Hair follicle dermal papilla cell (primary cell): ENCODE measurements around the gene SPG7. TPM values are rescaled to one million over a fixed set of nuclear protein-coding genes. Genes with fewer than 3 reads are reported as not detected.

ENCODE experiments used
- small RNA-seq: library from RNA; depleted of rRNA; stranded (forward); fragments of <200 nt; gene quantifications from one replicate; pipeline ENCODE3, GENCODE V24; 2012
- total RNA-seq: library from RNA; depleted of rRNA; stranded (reverse); fragments of >200 nt; gene quantifications from 2 replicates; pipeline ENCODE4 v1.2.3, GENCODE V29; 2012

Gene SPG7
- total RNA-seq = 132 and 146 TPM in 2 replicates

DNA sequence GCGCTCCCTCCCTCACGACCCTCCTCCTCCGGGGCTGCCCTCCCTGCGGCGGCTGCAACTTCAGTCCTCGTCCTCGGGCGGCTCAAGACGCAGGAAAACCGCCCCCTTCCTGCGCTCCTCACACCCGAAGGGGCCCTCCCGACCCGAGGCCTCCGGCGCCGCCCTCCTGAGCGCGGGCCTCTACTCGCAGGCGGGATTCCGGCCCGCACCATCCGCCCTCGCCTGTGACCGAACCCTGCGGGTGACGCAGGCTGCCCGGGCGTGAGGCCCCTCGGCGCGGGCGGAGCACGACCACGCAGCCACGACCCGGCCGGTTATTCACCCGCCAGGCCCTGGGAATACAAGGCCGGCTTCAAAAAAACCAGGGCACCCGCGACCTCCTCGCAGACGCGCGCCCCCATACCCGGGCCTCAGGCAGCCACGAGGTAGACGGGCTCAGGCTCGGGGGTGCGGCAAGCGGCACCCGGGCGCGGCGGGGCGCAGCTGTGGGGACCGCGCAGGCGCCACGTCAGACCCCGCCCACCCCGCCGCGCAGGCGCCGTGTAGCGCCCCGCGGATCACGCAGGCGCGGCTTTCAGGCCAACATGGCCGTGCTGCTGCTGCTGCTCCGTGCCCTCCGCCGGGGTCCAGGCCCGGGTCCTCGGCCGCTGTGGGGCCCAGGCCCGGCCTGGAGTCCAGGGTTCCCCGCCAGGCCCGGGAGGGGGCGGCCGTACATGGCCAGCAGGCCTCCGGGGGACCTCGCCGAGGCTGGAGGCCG, at the start of gene SPG7:
SPG7 (plus strand) TSS at position 570 of the 757 bp plus-strand sequence; CDS start at position 585, 15 bp downstream.

DNA sequence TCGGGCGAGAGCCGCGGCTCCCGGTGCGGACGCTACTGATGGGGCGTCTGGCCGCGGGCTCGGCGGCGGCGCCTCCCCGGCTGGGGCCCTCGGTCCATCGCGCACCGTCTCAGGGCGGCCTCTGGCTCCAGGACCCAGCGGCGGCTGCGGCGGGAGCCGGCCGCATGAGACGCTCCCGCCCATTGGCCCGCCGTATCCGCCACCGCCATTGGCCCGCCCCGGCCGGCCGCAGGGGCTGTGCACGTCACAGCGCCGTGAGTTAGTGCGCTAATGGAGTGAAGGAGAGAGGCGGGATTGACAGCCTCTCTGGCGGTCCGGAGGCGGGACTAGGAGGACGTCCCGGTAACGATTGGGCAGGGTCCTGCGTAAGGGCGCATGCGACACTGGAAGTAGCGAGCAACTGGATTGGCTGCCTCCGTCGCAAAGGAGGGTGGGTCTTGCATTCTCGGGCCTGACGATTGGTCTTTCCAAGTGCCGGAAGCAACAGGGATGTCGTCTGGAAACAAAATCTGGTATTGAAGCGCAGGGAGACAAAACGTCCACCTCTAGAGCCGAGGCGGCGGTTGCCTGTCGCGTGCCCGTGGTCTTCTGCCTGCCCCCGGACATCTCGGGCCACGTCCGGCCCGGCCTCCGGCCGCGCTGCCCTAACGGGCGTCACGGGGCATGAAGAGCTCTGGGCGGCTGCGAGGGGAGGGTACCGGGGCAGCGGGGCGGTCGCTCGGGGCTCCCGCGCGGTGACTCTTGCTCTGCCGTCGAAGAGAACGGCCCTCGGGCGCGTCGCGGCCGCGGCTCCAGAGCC, 17.6 kb upstream of the SPG7 start, which contains the start of gene ANKRD11:
ANKRD11 (minus strand) TSS at position 123 of the 799 bp plus-strand sequence. CDS start 173,542 bp downstream, outside the sequence.

DNA sequence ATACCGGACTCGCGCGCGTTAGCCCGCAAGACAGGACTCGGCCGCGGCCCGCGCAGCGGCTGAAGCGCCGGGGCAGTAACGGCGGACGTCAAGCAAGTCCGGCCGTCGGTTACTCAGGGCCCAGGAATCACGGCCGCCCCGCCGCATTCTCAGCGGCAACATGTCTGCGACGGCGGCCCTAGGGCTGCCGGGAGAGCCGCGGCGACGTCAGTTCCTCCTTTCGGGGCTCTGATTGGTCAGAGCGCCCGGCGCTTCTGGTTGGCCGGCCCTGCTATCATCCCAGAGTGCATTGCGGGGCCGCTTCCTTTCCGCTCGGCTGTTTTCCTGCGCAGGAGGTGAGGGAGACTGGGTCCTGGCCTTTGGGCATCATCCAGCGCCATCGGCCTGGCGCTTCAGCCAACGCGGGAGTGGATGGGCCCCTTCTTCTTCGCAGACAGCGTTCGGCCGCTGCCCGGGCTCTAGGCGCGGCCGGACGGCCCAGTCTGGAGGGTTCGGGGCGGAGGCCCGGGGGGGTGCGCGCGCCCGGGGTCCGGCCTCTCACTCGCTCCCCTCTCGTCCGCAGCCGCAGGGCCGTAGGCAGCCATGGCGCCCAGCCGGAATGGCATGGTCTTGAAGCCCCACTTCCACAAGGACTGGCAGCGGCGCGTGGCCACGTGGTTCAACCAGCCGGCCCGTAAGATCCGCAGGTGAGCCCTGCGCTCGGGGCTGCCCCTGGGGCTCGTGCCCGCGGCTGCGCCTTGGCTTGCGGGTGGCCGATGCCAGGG, 52.4 kb downstream of the SPG7 start, which contains the start of gene RPL13:
RPL13 (plus strand) TSS at position 305 of the 764 bp plus-strand sequence; CDS start at position 583, 278 bp downstream.

DNA sequence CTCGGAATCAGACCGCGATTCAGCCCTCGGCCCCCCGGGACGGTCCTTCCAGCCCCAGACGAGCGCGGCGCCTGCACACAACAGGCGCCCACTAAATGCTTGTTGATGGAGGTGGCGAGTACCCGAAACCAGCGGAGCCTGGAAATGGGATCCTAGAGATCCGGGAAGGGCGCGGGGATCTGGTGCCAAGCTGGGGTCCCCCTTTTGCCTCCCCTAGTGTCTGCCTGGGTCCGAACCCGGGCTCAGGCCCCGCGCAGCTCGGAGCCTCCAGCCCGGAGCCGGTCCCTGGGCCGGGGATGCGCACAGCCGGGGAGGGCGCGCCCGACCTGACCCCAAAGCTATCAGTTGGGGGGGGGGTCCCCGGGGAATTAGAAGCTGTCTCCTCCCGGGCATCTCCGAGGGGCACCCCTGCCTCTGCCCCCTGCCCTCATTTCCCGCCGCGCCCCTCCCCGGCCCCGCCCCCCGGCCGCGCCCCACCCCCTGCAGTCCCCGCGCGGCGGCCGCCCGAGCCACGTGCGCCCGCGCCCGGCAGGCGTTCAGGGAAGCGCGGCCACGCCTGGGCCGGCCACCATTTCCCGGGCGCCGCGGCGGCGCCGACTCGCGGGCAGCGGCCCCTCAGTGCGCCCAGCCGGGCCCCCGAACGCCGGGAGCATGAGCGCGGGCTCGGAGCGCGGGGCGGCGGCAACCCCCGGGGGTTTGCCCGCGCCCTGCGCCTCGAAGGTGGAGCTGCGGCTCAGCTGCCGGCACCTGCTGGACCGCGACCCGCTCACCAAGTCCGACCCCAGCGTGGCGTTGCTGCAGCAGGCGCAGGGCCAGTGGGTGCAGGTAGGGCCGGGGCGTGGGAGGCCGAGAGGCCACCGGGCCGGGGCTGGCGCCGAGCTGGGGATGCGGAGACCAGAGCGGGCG, 67.3 kb downstream of the SPG7 start, which contains the start of gene CPNE7:
CPNE7 (plus strand) TSS at position 512 of the 906 bp plus-strand sequence; CDS start at position 652, 140 bp downstream.

Small RNA genes within 50 kb of the gene (small RNA-seq; reads per million reads assigned to genes)
- gene SNORD68 = not detected

Other genes with a start within 250 kb of the SPG7 start
- gene ANKRD11, start 17.8 kb upstream of the SPG7 start, total RNA-seq = 85.2 and 101 TPM in 2 replicates
- 1,994 and 2,507 TPM in 2 replicates for gene RPL13, start 52.3 kb downstream of the SPG7 start, total RNA-seq
- 3.2 and 5.0 TPM in 2 replicates for gene CPNE7, start 67.4 kb downstream of the SPG7 start, total RNA-seq
- gene DPEP1, start 105.2 kb downstream of the SPG7 start, total RNA-seq = not detected in 2 replicates
- 86.7 and 114 TPM in 2 replicates for gene CHMP1A, start 149.3 kb downstream of the SPG7 start, total RNA-seq
- 2.6 and 3.1 TPM in 2 replicates for gene SPATA33, start 149.4 kb downstream of the SPG7 start, total RNA-seq
- 35.1 and 35.5 TPM in 2 replicates for gene CDK10, start 178.3 kb downstream of the SPG7 start, total RNA-seq
- gene SPATA2L, start 193.3 kb downstream of the SPG7 start, total RNA-seq = 11.7 and 14.6 TPM in 2 replicates
- 18.5 and 19.8 TPM in 2 replicates for gene VPS9D1, start 212.5 kb downstream of the SPG7 start, total RNA-seq
- 13.8 and 18.5 TPM in 2 replicates for gene ZNF276, start 213.1 kb downstream of the SPG7 start, total RNA-seq